ENCODE data around the gene PROM2. TPM values are rescaled to one million over a fixed set of nuclear protein-coding genes. Genes with fewer than 3 reads are reported as not detected.
"Not testable (repeated sequence)": the region's sequence is repeated elsewhere in the genome, so short reads cannot be mapped to it uniquely, and the experiment has no call there.

Gene PROM2
- total RNA-seq, 2 experiments from 2014 or later = 0.60 to 0.73 TPM

GRCh38 chr2:95269036-95269680 lies 5.1 kb upstream of the PROM2 start:
- Mint-ChIP-seq H3K4me1 (ENCODE audit: low read depth) (no peaks in the 10 kb centered on the region), H3K36me3 (ENCODE audit: low read depth) (no peaks in the 10 kb centered on the region), H3K27me3 (peaks cover 4% of the 10 kb centered on the region), H3K4me3 (no peak overlapping the region), H3K27ac (no peak overlapping the region), H3K9me3 (no peaks in the 10 kb centered on the region)
- CTCF ChIA-PET = no interaction called here
- POLR2A ChIA-PET = no interaction called here
- H3K27me3 ChIP-seq (ENCODE audit: control insufficient read depth in 1 of 2, insufficient read depth in 2 of 2, low read length in 2 of 2) = no peaks in the 10 kb centered on the region
- DNase-seq (peak in 1 of 14 experiments; percentile 16), ATAC-seq (ENCODE audit: poor library complexity) (no peak)
- H3K4me3 ChIP-seq (ENCODE audit: low read length) = no peak overlapping the region
- no peak for TF ChIP-seq CTCF (IDR thresholded peaks at IDR 0.05)
- peaks cover 0 to 10% of the 10 kb centered on the region in 2 experiments for H3K9me3 ChIP-seq (ENCODE audit: control insufficient read depth in 1 of 2, insufficient read depth in 1 of 2, low read length in 2 of 2)
- no peak overlapping the region for H3K27ac ChIP-seq (ENCODE audit: low read depth in 1 of 2, low read length in 2 of 2)
- H3K4me1 ChIP-seq (ENCODE audit: insufficient read depth, low read length) = no peaks in the 10 kb centered on the region
- no peaks in the 10 kb centered on the region for H3K36me3 ChIP-seq (ENCODE audit: insufficient read depth, low read length)
- intact Hi-C loops (cut with DNase I, micrococcal nuclease) = no loop called here

- POLR2A ChIA-PET; H3K36me3 Mint-ChIP-seq (ENCODE audit: low read depth); H3K36me3 ChIP-seq (ENCODE audit: insufficient read depth, low read length); H3K27ac ChIP-seq (ENCODE audit: low read depth in 1 of 2, low read length in 2 of 2); intact Hi-C loops (cut with DNase I, micrococcal nuclease); ATAC-seq (ENCODE audit: poor library complexity); H3K4me1 ChIP-seq (ENCODE audit: insufficient read depth, low read length); H3K4me1 Mint-ChIP-seq (ENCODE audit: low read depth); CTCF ChIA-PET; H3K27ac Mint-ChIP-seq; H3K9me3 ChIP-seq (ENCODE audit: control insufficient read depth in 1 of 2, insufficient read depth in 1 of 2, low read length in 2 of 2); H3K27me3 Mint-ChIP-seq; H3K9me3 Mint-ChIP-seq; H3K27me3 ChIP-seq (ENCODE audit: control insufficient read depth in 1 of 2, insufficient read depth in 2 of 2, low read length in 2 of 2); H3K4me3 Mint-ChIP-seq; H3K4me3 ChIP-seq (ENCODE audit: low read length): not testable (repeated sequence)
- peak in 1 of 14 experiments; percentile 5 for DNase-seq
Measured at GRCh38 chr2:95269745-95270144, 4.5 kb upstream of the PROM2 start.

GRCh38 chr2:95270541-95271081 lies 3.6 kb upstream of the PROM2 start:
- Histone ChIP-seq H3K4me3 (ENCODE audit: low read length) (no peak overlapping the region), H3K4me1 (ENCODE audit: insufficient read depth, low read length) (no peaks in the 10 kb centered on the region), H3K36me3 (ENCODE audit: insufficient read depth, low read length) (no peaks in the 10 kb centered on the region), H3K9me3 (ENCODE audit: control insufficient read depth in 1 of 2, insufficient read depth in 1 of 2, low read length in 2 of 2) (peaks cover 0 to 10% of the 10 kb centered on the region in 2 experiments), H3K27me3 (ENCODE audit: control insufficient read depth in 1 of 2, insufficient read depth in 2 of 2, low read length in 2 of 2) (no peaks in the 10 kb centered on the region), H3K27ac (ENCODE audit: low read depth in 1 of 2, low read length in 2 of 2) (no peak overlapping the region)
- POLR2A ChIA-PET = no interaction called here
- intact Hi-C loops (cut with DNase I, micrococcal nuclease) = no loop called here
- Mint-ChIP-seq H3K4me1 (ENCODE audit: low read depth) (no peaks in the 10 kb centered on the region), H3K9me3 (no peaks in the 10 kb centered on the region), H3K36me3 (ENCODE audit: low read depth) (no peaks in the 10 kb centered on the region), H3K27me3 (no peaks in the 10 kb centered on the region), H3K27ac (no peak overlapping the region), H3K4me3 (no peak overlapping the region)
- TF ChIP-seq CTCF (IDR thresholded peaks at IDR 0.05) = no peak
- ATAC-seq (ENCODE audit: poor library complexity) (no peak), DNase-seq (peak in 1 of 14 experiments; percentile 22)
- CTCF ChIA-PET = no interaction called here
